GM12801 (cell line): Measurements from ENCODE around the gene BHLHA15.

Source experiments
- TF ChIP-seq, protein P1 (sequence below): IDR thresholded peaks from one replicate; pipeline ENCODE4 v1.5.1; 2011; ENCODE audit warnings: control low read depth; ENCODE audit not compliant: insufficient read length; ENCODE audit errors: extremely low read depth

Gene BHLHA15

DNA sequence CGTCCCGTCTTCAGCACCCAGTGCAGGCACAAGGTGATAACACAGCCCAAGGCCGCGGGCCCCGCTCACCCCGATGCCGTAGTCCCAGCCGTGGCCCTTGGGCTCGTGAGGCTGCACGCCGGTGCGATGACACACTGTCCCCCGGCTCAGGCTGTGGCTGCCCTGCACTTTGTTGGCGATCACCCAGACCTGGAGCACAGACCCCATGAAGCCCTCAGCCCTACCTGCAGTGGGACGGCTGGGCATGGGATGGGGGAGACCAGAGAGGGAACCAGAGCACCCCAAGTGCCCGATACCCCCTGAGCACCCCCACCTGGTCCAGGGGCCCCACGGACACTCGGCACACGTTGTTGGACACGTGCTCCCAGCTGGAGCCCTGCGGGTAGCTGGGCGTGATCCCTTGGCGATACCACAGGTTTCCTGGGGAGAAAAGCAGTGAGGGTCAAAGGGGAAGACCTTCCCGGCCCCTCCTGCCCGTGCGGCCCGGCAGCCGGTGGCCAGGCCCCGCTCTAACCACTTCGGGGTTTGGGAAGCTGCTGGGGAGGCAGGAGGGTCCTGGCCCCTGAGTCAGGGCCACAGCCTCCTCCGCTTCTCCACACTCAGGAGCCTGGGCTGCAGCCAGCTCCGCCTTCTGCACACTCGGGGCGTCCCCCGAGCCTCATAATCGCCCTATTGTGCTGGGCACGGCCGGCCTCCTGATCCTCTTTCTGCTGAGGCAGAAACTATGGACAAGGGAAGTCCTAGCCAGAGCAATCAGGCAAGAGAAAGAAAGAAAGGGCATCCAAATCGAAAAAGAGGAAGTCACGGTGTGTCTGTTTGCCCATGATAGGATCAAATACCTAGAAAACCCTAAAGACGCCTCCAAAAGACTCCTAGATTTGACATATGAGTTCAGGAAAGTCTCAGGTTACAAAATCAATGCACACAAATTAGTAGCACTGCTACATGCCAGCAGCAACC is 6.7 kb downstream of the BHLHA15 start:
- TF ChIP-seq, protein P1, sequence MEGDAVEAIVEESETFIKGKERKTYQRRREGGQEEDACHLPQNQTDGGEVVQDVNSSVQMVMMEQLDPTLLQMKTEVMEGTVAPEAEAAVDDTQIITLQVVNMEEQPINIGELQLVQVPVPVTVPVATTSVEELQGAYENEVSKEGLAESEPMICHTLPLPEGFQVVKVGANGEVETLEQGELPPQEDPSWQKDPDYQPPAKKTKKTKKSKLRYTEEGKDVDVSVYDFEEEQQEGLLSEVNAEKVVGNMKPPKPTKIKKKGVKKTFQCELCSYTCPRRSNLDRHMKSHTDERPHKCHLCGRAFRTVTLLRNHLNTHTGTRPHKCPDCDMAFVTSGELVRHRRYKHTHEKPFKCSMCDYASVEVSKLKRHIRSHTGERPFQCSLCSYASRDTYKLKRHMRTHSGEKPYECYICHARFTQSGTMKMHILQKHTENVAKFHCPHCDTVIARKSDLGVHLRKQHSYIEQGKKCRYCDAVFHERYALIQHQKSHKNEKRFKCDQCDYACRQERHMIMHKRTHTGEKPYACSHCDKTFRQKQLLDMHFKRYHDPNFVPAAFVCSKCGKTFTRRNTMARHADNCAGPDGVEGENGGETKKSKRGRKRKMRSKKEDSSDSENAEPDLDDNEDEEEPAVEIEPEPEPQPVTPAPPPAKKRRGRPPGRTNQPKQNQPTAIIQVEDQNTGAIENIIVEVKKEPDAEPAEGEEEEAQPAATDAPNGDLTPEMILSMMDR = no peak

DNA sequence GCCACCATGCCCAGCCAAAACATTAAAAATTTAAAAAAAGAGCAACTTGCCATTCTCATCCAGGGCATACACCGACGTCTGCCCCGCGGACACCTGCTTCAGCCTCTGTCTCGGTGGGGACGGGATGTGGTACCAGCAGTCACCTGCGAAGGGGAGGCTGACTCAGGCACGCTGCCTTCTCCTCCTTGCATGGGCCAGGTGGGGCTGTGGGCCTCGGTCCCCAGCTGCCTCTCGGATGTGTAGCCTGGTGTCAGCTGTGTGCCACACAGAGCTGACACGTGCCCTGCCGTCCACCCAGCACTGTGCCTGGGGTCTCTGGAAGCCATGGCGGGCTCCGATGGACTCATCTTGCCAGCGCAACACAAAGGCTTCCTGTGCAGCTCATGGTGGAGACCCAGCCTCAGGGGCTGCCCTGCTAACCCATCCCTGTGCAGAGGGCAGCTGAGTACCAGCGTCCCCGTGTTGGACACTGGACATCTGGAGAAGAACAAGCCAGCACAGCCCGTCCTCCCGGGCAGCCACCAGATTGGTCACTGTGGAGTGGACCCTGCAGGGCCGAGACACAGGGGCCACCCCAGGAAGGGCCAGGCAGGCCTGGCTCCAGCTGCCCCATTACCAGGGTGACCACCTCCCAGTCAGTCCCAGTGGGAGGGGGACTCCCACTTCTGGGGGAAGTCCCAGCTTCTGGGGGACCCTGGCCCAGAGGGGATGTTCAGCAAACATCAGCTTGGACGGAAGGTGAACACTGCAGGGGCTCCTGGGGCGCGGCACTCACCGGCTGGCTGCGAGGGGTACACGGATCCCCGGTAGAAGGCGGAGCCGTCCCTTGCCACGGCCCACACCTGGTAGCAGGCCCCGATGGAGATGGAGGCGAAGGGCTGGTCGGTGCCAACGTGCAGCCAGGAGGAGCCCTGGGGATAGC is 10.6 kb downstream of the BHLHA15 start:
- TF ChIP-seq, protein P1 = no peak

DNA sequence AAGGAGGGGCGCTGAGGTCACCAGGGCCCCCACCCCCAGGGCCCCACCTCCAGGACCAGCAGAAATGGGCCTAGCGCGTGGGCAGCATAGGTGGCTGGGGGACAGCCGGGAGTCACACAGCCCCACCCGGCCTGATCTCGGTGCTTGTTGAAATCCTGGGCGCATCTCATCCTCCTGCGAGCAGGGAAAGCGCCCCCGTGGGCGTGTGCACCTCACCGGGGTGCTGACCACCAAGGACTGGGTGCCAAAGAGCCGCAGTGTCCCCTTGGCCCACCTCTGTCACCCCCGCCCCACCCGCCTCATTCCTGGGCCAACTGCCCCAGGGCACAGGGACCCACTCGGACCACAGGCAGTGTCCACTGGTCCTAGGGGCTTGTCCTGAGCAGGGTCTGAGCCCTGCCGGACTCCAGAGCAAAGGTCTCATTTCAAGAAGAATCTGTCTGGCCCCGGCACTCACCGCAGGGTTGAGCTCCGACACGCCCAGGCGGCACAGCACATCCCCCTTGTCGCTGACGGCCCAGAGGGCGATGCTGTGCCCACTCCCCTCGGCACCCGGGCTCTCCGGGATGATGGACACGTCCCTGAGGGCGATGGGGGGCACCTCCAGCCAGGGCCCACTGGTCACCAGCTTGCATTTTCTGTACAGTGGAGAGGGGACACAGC is 11.4 kb downstream of the BHLHA15 start:
- TF ChIP-seq, protein P1 = no peak

DNA sequence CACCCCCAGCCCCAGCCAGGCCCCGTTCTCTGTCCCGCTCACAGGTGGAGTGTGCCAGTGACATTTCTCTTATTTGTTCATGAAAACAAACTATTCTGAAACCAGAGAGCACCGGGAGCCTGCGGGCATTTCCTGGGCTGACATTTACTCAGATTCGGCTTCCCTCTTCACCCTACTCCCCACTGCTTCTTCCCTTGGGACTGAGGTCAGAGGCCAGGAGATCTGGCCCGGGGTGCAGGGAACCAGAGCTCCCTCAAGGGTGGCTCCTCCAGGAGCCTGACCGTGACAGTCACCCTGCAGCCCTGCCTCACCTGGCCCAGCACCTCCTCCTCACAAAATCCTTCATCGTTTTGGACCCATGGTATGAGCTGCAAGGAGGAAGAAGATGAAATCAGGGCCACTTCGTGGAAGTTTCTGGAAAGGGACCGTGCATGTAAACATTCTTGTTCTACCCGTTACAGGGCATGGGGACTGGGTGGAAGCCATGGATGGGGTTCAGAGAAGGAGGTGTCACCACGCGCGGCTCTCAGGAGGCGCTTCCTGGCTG is 12.2 kb downstream of the BHLHA15 start:
- TF ChIP-seq, protein P1 = no peak

DNA sequence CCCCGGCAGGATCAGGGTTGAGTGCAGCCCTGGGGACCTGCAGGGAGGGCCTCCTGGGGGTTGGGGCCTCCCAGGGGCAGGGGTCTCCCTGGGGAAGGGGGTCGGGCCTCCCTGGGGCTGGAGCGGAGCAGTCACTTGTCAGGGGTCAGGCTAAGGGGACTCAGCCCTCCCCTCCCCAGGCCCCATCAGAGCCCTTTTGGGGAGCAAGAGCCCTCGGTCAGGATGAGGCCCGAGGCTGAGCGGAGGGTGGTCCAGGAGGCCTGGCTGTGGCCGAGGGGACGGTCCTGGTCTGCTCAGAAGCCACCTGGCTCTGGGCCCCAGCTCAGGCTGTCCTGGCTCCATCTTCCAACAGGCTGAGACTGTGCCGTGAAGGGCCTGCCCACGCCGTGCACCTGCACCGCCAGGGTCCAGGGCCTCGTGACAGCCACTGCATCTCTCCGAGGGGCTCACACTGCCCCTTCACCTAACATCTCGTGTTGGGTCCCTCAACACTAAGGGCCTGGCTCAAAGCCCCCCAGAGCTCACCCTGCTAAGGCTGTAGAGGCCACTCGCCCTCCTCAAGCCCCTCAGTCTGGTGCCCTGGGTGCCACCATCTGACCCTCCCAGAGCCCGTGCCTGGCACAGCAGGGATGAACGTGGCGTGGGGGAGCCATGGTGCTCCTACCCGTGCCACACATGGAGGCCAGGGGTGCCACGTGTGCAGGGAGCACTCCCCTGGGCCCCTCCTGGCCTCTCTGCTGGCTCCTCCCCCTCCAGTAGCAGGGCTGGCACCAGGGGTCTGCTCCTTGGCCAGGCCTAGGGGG is 12.9 kb downstream of the BHLHA15 start:
- TF ChIP-seq, protein P1 = no peak

DNA sequence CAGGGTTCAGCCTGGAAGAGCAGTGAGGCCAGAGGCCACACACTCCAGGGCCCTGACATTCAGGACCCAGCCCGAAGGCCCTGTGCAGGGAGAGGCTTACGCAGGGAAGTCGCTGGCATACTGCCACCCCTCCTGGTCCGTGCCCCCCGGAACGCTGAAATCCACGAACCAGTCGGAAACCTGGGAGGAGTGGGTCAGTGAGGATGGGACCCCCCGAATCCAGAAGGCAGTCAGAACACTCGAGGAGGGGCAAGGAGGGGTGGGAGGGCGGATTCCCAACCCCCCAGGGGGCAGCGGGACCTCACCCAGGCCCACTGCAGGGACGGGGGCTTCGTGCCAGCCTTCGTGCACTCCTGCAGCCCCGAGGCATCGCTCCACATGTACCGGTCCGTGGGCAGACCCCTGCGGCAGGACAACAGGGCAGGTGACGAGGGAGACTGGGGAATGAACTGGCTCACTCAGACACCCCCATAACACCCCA is 13.5 kb downstream of the BHLHA15 start:
- TF ChIP-seq, protein P1 = no peak
